Epithelial cell of proximal tubule (primary cell): Measurements from ENCODE around the gene ATOX1. TPM values are rescaled to one million over a fixed set of nuclear protein-coding genes. Genes with fewer than 3 reads are reported as not detected.

Source experiments
- DNase-seq: peaks from one replicate; pipeline ENCODE4 v3.0.0-alpha.2; 2011; ENCODE audit warnings: low read depth
- H3K4me3 ChIP-seq: 2 replicates; pipeline ENCODE4 v1.5.1; 2011; ENCODE audit warnings: low read depth, mild to moderate bottlenecking, low read length
- CTCF ChIP-seq: conservative IDR thresholded peaks from 2 replicates; pipeline ENCODE4 v1.5.1; 2012; ENCODE audit warnings: low read depth, mild to moderate bottlenecking, low read length
- total RNA-seq: library from RNA; depleted of rRNA; stranded (reverse); fragments of >200 nt; gene quantifications from 2 replicates; pipeline ENCODE4 v1.2.3, GENCODE V29; 2015

ATOX1 gene
- 146 and 222 TPM in 2 replicates for total RNA-seq

- TF ChIP-seq CTCF, result peak; percentile 2
- peak within 1 kb of the TSS; percentile 65 for H3K4me3 ChIP-seq
- DNase-seq, result no peak
Observed at GRCh38 chr5:151758430-151759241, at the start of gene ATOX1. Gene ATOX1 (minus strand): TSS chr5:151758631. CDS start chr5:151758551, 80 bp downstream.

- H3K4me3 ChIP-seq, result no peak overlapping the region
Observed at GRCh38 chr5:151805414-151806223, 47.2 kb upstream of the ATOX1 start.

GRCh38 chr5:151800532-151800931, 42.1 kb upstream of the ATOX1 start:
- no peak overlapping the region for H3K4me3 ChIP-seq
- TF ChIP-seq CTCF, result no peak
- no peak for DNase-seq

More at GRCh38 chr5:151805414-151806223, 47.2 kb upstream of the ATOX1 start:
- TF ChIP-seq CTCF, result no peak
- DNase-seq, result no peak

- no peak for TF ChIP-seq CTCF
- no peak for DNase-seq
- H3K4me3 ChIP-seq, result no peak overlapping the region
Observed at GRCh38 chr5:151799407-151799806, 41.0 kb upstream of the ATOX1 start.

- DNase-seq, result no peak
- no peak overlapping the region for H3K4me3 ChIP-seq
- no peak for TF ChIP-seq CTCF
Observed at GRCh38 chr5:151798674-151799073, 40.2 kb upstream of the ATOX1 start.

- DNase-seq, result no peak
- no peak overlapping the region for H3K4me3 ChIP-seq
- no peak for TF ChIP-seq CTCF
Observed at GRCh38 chr5:151795426-151795825, 37.0 kb upstream of the ATOX1 start.
